ENCODE results near the gene TBCCD1. TPM values are rescaled to one million over a fixed set of nuclear protein-coding genes. Genes with fewer than 3 reads are reported as not detected.

TBCCD1 gene
- total and polyA plus RNA-seq, 2 donors (not counting 1 experiment from before 2014, with no cell fraction given) = 13.7 to 16.8 TPM

- no peak overlapping the region for H3K4me3 ChIP-seq (replicated peaks in 1 of 4; ENCODE audit: control extremely low read depth in 1 of 4, insufficient read depth in 1 of 4, low read depth in 3 of 4, low read length in 4 of 4)
- H3K79me2 ChIP-seq (ENCODE audit: control insufficient read depth, insufficient read depth, low read length) = no peaks in the 10 kb centered on the region
- H2AFZ ChIP-seq (ENCODE audit: low read length) = no peak overlapping the region
- H4K20me1 ChIP-seq (ENCODE audit: control insufficient read depth, extremely low read depth, insufficient read depth, low read length) = no peaks in the 10 kb centered on the region
- TF ChIP-seq EZH2 (IDR thresholded peaks at IDR 0.05; ENCODE audit: low read length, missing control alignments) = no peak
- no peak for TF ChIP-seq CTCF (conservative IDR thresholded peaks at IDR 0.05 in 1 of 2, IDR thresholded peaks at IDR 0.05 in 1 of 2; ENCODE audit: low read depth in 1 of 2, low read length in 2 of 2)
- H3K9ac ChIP-seq (ENCODE audit: insufficient read depth, low read length) = no peak overlapping the region
- no peak for DNase-seq (ENCODE audit: low read depth in 2 of 2)
- no peaks in the 10 kb centered on the region for H3K36me3 ChIP-seq (ENCODE audit: control insufficient read depth, insufficient read depth, low read length)
- H3K9me3 ChIP-seq (ENCODE audit: control insufficient read depth, insufficient read depth, low read depth, low read length) = no peaks in the 10 kb centered on the region
- no peak overlapping the region for H3K4me2 ChIP-seq (ENCODE audit: extremely low read depth, insufficient read depth, low read length)
- no peak overlapping the region for H3K27ac ChIP-seq (ENCODE audit: insufficient read depth, low read length)
- H3K4me1 ChIP-seq (ENCODE audit: control insufficient read depth, extremely low read depth, insufficient read depth, low read length) = no peaks in the 10 kb centered on the region
- peaks cover 2% of the 10 kb centered on the region for H3K27me3 ChIP-seq (ENCODE audit: control insufficient read depth, insufficient read depth, low read length)
Observed at GRCh38 chr3:186603159-186603558, 36.0 kb upstream of the TBCCD1 start.

GRCh38 chr3:186600896-186601295 is 33.8 kb upstream of the TBCCD1 start:
- Histone ChIP-seq H4K20me1 (ENCODE audit: control insufficient read depth, extremely low read depth, insufficient read depth, low read length) (no peaks in the 10 kb centered on the region), H3K9ac (ENCODE audit: insufficient read depth, low read length) (no peak overlapping the region), H3K4me2 (ENCODE audit: extremely low read depth, insufficient read depth, low read length) (no peak overlapping the region), H3K4me1 (ENCODE audit: control insufficient read depth, extremely low read depth, insufficient read depth, low read length) (no peaks in the 10 kb centered on the region), H3K27me3 (ENCODE audit: control insufficient read depth, insufficient read depth, low read length) (peaks cover 2% of the 10 kb centered on the region), H3K79me2 (ENCODE audit: control insufficient read depth, insufficient read depth, low read length) (no peaks in the 10 kb centered on the region), H3K9me3 (ENCODE audit: control insufficient read depth, insufficient read depth, low read depth, low read length) (no peaks in the 10 kb centered on the region), H3K4me3 (replicated peaks in 1 of 4; ENCODE audit: control extremely low read depth in 1 of 4, insufficient read depth in 1 of 4, low read depth in 3 of 4, low read length in 4 of 4) (no peak overlapping the region), H2AFZ (ENCODE audit: low read length) (no peak overlapping the region), H3K36me3 (ENCODE audit: control insufficient read depth, insufficient read depth, low read length) (no peaks in the 10 kb centered on the region), H3K27ac (ENCODE audit: insufficient read depth, low read length) (no peak overlapping the region)
- no peak for TF ChIP-seq CTCF (conservative IDR thresholded peaks at IDR 0.05 in 1 of 2, IDR thresholded peaks at IDR 0.05 in 1 of 2; ENCODE audit: low read depth in 1 of 2, low read length in 2 of 2)
- no peak for TF ChIP-seq EZH2 (IDR thresholded peaks at IDR 0.05; ENCODE audit: low read length, missing control alignments)
- DNase-seq (ENCODE audit: low read depth in 2 of 2) = no peak

DNA sequence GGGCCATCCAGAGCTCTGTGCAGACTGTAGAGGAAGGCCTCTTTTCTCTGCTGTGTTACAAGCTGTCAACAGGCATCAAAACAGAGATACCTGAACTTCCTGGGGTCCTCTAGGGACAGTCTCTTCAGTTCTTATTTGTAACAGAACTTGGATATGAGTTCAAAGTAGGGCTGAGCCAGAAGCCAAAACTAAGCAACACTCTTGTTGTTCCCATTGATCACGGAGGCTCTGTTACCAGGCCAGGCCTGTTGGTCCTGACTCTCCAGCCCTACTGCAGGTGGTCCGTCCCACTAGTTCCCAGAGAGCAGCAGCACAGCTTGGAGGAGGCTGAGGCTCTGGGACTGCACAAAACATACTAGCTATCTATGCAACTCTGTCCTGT is 32.6 kb upstream of the TBCCD1 start:
- Histone ChIP-seq H2AFZ (ENCODE audit: low read length) (no peak overlapping the region), H3K27ac (ENCODE audit: insufficient read depth, low read length) (no peak overlapping the region), H3K79me2 (ENCODE audit: control insufficient read depth, insufficient read depth, low read length) (no peaks in the 10 kb centered on the region), H3K36me3 (ENCODE audit: control insufficient read depth, insufficient read depth, low read length) (no peaks in the 10 kb centered on the region), H3K27me3 (ENCODE audit: control insufficient read depth, insufficient read depth, low read length) (peaks cover 2% of the 10 kb centered on the region), H4K20me1 (ENCODE audit: control insufficient read depth, extremely low read depth, insufficient read depth, low read length) (no peaks in the 10 kb centered on the region), H3K4me2 (ENCODE audit: extremely low read depth, insufficient read depth, low read length) (no peak overlapping the region), H3K4me3 (replicated peaks in 1 of 4; ENCODE audit: control extremely low read depth in 1 of 4, insufficient read depth in 1 of 4, low read depth in 3 of 4, low read length in 4 of 4) (no peak overlapping the region), H3K4me1 (ENCODE audit: control insufficient read depth, extremely low read depth, insufficient read depth, low read length) (no peaks in the 10 kb centered on the region), H3K9me3 (ENCODE audit: control insufficient read depth, insufficient read depth, low read depth, low read length) (no peaks in the 10 kb centered on the region), H3K9ac (ENCODE audit: insufficient read depth, low read length) (no peak overlapping the region)
- TF ChIP-seq CTCF (conservative IDR thresholded peaks at IDR 0.05 in 1 of 2, IDR thresholded peaks at IDR 0.05 in 1 of 2; ENCODE audit: low read depth in 1 of 2, low read length in 2 of 2) (no peak), EZH2 (IDR thresholded peaks at IDR 0.05; ENCODE audit: low read length, missing control alignments) (no peak)
- no peak for DNase-seq (ENCODE audit: low read depth in 2 of 2)
